Posterior cingulate gyrus (tissue), 11 donors: ENCODE measurements around the gene CMTM1.
"Not testable (repeated sequence)": the region's sequence is repeated elsewhere in the genome, so short reads cannot be mapped to it uniquely, and the experiment has no call there.

Experiments
- DNase-seq, 10 donors: peaks; one replicate each; pipeline versions ENCODE4 v3.0.0 to v3.0.0-alpha.2; 2020 to 2021; ENCODE audit warnings: mixed read lengths in 3 of 10
- intact Hi-C: fragments of 100-400 bp; cut with DNase I; formaldehyde crosslinking; loops from one replicate; pipeline ENCODE4 v1.15.1; 2023

The CMTM1 gene

GRCh38 chr16:66554021-66554420 lies 12.2 kb upstream of the CMTM1 start:
- no peak for DNase-seq
- intact Hi-C loops: loop anchor here (5.0 kb wide), 1 partner anchor 318 kb away; no protein-coding TSS in a partner anchor

GRCh38 chr16:66554495-66554894 lies 11.7 kb upstream of the CMTM1 start:
- no peak for DNase-seq
- intact Hi-C loops: loop anchor here (5.0 kb wide), 1 partner anchor 318 kb away; no protein-coding TSS in a partner anchor

GRCh38 chr16:66560107-66560506 lies 6.1 kb upstream of the CMTM1 start:
- DNase-seq: no peak
- intact Hi-C loops: no loop called here

GRCh38 chr16:66561381-66562080 lies 4.7 kb upstream of the CMTM1 start:
- no peak for DNase-seq
- intact Hi-C loops: no loop called here

GRCh38 chr16:66562409-66562808 lies 3.8 kb upstream of the CMTM1 start:
- intact Hi-C loops: no loop called here
- DNase-seq: no peak

GRCh38 chr16:66562986-66563385 lies 3.3 kb upstream of the CMTM1 start:
- intact Hi-C loops: no loop called here
- no peak for DNase-seq

- no peak for DNase-seq
- intact Hi-C loops: no loop called here
Observed at GRCh38 chr16:66563574-66564334, 2.5 kb upstream of the CMTM1 start.

- intact Hi-C loops, DNase-seq: not testable (repeated sequence)
Observed at GRCh38 chr16:66567270-66567669, 1.0 kb downstream of the CMTM1 start.

GRCh38 chr16:66568355-66568754 lies 2.1 kb downstream of the CMTM1 start:
- intact Hi-C loops: no loop called here

GRCh38 chr16:66569131-66569530 lies 2.9 kb downstream of the CMTM1 start:
- no peak for DNase-seq
- intact Hi-C loops: no loop called here

More at GRCh38 chr16:66568355-66568754, 2.1 kb downstream of the CMTM1 start:
- DNase-seq: no peak

- DNase-seq: no peak
- intact Hi-C loops: no loop called here
Observed at GRCh38 chr16:66569827-66570405, 3.7 kb downstream of the CMTM1 start.

GRCh38 chr16:66572356-66572755 lies 6.1 kb downstream of the CMTM1 start:
- DNase-seq: no peak
- intact Hi-C loops: no loop called here

GRCh38 chr16:66574081-66574480 lies 7.8 kb downstream of the CMTM1 start:
- no peak for DNase-seq
- intact Hi-C loops: no loop called here

- intact Hi-C loops: no loop called here
- no peak for DNase-seq
Observed at GRCh38 chr16:66574531-66574930, 8.3 kb downstream of the CMTM1 start.

- intact Hi-C loops: no loop called here
Observed at GRCh38 chr16:66575060-66575459, 8.8 kb downstream of the CMTM1 start.

GRCh38 chr16:66576296-66576695 lies 10.1 kb downstream of the CMTM1 start:
- intact Hi-C loops: no loop called here
- no peak for DNase-seq

More at GRCh38 chr16:66575060-66575459, 8.8 kb downstream of the CMTM1 start:
- no peak for DNase-seq

- DNase-seq: peak in 1 of 10 donors; percentile 86
- intact Hi-C loops: no loop called here
Observed at GRCh38 chr16:66578651-66579531, 12.7 kb downstream of the CMTM1 start, which contains the start of gene CMTM2. CMTM2 (plus strand) TSS chr16:66579463; CDS start chr16:66579608, 145 bp downstream.

- DNase-seq: no peak
- intact Hi-C loops: no loop called here
Observed at GRCh38 chr16:66580605-66581209, 14.5 kb downstream of the CMTM1 start.

- no peak for DNase-seq
- intact Hi-C loops: no loop called here
Observed at GRCh38 chr16:66581246-66581952, 15.2 kb downstream of the CMTM1 start.
